Erythroblast (primary cell): Measurements from ENCODE around the gene DLGAP4.

Source experiments
- GATA1 ChIP-seq: IDR thresholded peaks from 2 replicates; pipeline ENCODE4 v1.6.1; 2011; ENCODE audit warnings: low read depth, mild to moderate bottlenecking, control low read depth, low read length, moderate library complexity
- POLR2A ChIP-seq: IDR thresholded peaks from 2 replicates; pipeline ENCODE4 v1.6.1; 2011; ENCODE audit warnings: mild to moderate bottlenecking, low read length

- no peak for TF ChIP-seq POLR2A
- no peak for TF ChIP-seq GATA1
Measured at GRCh38 chr20:36480456-36481048, 174.4 kb downstream of the DLGAP4 start.
